GM21423 (cell line): ENCODE results near the gene TERF2IP.

Experiments
- ATAC-seq: cut with Tn5 transposase; IDR thresholded peaks from one replicate; pipeline ENCODE4 v1.9.1; 2021; ENCODE audit warnings: mild to moderate bottlenecking, moderate library complexity; ENCODE audit not compliant: unreplicated experiment

Gene TERF2IP, protein sequence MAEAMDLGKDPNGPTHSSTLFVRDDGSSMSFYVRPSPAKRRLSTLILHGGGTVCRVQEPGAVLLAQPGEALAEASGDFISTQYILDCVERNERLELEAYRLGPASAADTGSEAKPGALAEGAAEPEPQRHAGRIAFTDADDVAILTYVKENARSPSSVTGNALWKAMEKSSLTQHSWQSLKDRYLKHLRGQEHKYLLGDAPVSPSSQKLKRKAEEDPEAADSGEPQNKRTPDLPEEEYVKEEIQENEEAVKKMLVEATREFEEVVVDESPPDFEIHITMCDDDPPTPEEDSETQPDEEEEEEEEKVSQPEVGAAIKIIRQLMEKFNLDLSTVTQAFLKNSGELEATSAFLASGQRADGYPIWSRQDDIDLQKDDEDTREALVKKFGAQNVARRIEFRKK

DNA sequence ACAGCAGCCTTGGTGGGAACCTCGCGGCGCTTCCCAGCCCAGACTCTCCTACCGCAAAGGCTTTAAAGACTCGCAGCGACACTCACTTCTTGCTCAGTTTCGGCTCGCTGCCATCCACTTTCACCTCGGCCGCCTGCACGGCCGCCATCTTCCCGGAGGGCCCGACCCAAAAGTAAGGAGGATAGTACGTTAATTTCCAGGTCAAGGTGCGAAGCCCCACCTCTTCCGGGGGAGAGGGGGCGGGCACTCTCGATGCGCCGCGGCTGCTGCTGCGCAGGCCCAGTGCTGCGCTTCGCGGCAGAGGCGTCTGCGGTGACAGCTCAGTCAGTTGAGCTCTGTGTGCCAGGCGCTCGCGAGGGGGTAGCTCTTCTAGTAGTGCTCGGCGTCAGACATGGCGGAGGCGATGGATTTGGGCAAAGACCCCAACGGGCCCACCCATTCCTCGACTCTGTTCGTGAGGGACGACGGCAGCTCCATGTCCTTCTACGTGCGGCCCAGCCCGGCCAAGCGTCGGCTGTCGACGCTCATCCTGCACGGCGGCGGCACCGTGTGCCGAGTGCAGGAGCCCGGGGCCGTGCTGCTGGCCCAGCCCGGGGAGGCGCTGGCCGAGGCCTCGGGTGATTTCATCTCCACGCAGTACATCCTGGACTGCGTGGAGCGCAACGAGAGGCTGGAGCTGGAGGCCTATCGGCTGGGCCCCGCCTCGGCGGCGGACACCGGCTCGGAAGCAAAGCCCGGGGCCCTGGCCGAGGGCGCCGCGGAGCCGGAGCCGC, at the start of gene TERF2IP, which contains the start of gene KARS1:
Gene TERF2IP (plus strand): TSS at position 282 of the 773 bp plus-strand sequence. CDS start 110 bp downstream, at position 392.
Gene KARS1 (minus strand): TSS at position 174 of the 773 bp plus-strand sequence. CDS start 26 bp downstream, at position 148.
- peak; percentile 82 for ATAC-seq

DNA sequence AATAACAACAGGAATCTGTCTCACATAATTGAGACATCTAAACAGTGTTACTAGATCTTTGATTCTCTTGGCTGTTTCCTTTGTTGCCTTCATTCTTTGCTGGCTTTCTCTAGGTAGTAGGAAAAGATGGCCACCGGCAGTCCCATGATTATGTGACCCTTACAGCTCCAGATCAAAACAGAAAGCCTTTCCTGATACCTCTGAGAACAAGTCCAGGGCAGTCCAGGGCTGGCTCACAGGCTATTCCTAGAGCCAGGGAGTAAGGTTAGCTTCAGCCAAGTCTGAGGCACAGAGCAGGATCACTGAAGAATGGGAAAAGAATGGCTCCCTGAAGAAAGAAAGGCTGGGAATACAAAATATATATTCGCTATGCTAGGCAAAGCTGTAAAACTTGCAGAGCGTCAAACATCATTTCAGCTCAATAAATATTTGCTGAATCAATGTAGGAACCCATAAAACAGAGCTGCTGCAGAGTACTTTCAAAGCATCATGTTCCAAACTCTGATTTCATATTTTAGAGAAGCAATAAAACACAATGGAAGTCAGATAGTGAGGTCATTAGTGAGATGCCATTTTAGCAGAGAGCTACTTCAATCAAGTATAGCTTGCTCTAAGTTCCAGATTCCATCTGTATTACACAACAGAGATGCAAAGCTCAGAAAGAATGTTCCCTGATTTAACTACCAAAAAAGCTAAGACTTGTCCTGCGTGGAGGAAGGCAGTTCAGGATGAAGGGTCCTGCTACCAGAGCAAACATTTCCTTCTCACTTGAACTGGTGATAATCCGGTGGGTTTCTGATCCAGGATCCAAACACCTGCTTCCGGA, 47.9 kb upstream of the TERF2IP start:
- ATAC-seq: no peak

DNA sequence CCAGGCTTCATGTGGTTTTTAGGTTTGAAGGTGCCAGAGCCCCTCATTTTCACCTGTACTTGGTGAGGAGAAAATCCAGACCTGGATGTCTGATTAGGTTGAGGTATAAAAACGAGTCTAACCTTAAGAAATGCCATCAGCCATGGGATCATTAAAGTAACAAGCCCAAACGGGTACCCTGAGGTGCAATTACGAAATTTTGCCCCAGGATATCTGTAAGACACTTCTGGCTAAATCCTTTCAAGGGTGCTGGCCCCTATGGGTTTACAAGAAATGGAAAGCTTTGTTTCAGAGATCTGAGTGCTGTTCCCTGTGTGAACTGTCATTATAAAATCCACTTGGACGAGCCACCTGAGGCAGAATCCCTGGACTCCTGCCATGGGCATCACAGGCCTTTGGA, 44.3 kb upstream of the TERF2IP start:
- ATAC-seq: no peak

DNA sequence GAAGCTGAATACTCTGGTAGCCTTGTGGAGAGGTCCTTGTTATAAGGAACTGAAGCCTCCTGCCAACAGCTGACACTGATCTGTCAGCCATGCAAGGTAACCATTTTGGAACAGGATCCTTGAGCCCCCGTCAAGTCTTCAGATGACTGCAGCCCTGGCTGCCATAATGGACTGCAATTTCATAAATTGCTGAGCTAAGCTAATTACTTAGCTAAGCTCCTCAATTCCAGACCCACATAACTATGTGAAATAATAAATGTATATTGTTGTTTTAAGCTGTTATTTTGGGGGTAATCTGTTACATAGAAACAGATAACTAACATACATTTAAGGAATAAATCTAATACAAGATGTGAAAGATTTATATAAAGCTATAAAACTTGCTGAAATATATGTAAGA, 41.1 kb upstream of the TERF2IP start:
- ATAC-seq: no peak

DNA sequence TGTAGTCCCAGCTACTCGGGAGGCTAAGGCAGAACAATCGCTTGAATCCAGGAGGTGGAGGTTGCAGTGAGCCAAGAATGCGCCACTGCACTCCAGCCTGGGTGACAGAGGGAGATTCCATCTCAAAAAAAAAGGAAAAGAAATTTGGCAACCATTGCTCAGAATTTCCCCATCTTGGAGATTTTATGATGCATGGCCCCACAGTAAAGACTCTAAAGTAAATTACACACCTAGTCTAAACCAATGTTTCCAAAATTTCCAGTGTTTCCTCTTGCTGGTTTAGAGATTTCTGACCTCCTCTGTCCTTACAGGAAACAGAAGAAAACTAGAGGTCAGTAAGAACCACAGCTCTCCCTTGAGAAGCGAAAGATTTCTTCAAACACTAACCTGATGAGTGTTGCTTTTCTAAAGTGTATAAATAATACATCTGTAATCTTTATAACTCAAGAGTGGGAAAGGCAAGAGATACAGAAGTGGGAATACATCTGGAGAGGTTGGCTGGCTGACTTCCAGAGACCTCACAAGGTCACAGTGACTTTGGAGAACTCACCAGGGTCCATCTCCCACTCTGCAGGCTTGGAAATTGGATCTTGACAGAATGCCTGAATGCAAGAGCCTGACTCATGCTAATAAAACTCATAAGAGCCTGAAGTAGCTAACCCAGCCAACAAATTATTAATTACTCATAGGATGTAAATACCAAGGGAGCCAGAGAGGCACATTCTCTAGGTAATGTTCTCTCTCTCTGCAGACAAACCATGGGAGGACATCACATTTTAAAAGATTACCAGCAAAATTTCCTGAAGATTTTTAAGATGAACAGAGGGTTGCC, 33.3 kb upstream of the TERF2IP start:
- no peak for ATAC-seq

DNA sequence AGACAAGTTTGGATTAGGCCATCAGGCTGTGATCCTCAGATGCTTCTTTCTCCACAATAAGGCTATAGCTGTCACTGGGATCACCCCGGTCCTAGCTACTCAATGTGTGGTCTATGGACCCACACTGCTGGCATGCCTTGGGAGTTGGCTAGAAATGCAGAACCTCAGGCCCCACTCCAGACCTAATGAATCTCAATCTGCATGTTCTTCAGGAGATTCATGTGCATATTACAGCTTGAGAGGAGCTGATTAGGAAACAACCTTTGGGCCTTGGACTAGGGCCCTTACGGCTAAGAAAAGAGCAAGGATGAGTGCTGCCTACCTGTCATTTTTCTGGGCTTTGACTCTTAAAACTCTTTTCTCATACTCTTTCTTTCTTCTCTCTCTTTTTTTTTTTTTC, 32.0 kb upstream of the TERF2IP start:
- no peak for ATAC-seq

DNA sequence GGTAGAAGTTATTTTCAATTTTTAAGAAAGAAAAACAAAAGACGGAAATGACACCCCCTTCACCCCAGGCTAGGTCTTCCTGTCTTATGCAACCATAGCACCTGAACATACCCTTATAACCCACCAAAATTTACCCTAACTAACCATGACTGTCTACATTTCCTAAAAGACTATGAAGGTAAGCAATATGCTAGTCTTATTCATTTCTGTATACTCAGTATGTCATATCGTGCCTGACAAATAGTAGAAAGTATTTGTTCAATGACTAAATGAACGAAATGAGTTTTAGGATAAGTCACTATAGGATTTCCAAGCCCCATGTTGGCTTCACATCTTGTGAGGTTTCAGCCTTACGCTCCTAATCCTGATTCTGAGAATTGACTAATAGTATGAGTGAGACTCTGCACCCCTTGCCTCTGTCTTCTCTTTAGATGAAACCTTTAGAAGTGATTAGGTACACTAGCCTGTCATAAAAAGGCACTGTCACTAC, 31.0 kb upstream of the TERF2IP start:
- no peak for ATAC-seq

DNA sequence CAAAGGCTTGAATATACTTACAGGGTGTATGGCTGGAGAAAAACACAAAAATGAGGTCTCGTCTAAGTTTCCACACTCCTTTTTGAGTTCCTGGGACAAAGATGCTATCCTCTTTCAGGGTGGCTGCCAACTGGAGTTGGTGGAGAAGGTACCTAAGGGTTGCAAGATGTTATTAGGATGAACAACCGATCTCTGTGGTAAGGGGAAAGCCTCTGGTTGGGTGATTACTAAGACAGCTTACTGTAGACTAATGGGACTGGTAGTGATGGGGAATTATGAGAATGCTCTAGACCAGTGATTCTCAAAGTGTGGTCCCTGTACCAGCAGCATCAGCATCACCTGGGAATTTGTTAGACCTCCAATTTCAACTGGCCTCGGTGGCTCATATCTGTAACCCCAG, 30.5 kb upstream of the TERF2IP start:
- no peak for ATAC-seq

DNA sequence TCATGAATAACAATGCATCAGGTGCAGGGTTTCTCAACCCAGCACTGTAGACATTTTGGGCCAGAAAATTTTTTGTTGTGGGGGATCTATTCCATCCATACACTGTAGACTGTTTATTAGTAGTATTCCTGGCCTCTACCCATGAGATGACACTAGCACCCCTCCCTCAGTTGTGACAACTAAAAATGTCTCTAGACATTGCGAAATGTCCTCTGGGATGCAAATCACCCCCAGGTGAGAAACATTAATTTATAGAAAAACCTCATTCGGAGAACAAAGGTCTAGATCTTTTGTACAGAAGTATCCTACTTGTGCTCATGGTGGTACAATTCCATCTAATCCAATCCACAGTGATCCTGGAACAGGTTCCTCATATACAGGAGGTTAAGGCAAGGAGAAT, 28.8 kb upstream of the TERF2IP start:
- no peak for ATAC-seq

DNA sequence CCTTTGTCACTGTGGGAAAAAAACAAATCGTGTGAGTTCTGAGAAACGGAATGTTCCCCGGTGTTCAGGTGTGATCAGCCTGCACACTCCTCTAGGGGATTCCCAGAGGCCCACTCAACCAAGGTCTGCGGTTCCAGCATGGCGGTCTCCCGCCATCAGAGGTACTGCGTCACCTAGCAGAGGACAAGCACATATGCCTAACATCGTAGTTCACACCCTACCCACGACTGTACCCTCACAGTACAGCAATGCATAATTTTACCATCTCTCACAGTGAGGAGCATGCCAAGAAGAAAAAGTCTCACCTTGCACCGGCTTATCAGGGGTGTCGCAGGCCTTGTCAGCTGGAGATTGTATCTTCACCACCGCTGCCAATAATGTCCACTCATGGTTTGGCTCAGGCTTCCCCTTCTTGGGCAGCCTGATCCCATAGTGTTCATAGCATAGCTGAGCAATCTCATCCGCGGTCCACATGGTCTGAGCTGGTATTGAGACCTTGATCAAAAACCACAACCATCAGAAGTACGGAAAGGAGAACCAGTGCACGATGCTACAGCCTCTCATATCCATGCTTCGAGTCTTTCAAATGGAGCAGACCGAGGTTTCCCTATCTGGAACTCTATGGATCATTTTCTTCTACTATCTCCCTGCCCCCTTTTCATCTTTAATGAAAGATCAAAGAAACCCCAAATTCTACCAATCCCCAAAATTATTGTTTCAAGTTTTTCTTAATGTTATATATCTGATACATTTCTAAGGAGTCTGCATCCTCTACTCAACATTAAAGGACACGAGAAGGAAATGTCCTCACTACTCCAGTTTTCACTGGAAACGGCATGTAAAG, 27.0 kb upstream of the TERF2IP start:
- no peak for ATAC-seq

DNA sequence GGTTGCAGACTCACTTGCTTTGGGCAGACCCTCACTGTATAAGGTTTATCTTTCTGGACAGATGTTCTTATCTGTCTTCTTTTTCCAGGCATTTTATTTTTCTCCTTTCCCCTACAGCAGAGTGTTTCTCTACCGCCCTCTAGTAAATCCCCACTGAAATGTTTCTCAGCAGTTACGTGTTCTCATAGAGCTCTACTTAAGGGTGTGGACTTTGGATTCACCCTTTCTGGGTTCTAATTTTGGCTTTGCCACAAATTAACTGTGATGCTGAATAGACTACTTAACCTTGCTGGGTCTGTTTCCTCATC, 26.4 kb upstream of the TERF2IP start:
- no peak for ATAC-seq

DNA sequence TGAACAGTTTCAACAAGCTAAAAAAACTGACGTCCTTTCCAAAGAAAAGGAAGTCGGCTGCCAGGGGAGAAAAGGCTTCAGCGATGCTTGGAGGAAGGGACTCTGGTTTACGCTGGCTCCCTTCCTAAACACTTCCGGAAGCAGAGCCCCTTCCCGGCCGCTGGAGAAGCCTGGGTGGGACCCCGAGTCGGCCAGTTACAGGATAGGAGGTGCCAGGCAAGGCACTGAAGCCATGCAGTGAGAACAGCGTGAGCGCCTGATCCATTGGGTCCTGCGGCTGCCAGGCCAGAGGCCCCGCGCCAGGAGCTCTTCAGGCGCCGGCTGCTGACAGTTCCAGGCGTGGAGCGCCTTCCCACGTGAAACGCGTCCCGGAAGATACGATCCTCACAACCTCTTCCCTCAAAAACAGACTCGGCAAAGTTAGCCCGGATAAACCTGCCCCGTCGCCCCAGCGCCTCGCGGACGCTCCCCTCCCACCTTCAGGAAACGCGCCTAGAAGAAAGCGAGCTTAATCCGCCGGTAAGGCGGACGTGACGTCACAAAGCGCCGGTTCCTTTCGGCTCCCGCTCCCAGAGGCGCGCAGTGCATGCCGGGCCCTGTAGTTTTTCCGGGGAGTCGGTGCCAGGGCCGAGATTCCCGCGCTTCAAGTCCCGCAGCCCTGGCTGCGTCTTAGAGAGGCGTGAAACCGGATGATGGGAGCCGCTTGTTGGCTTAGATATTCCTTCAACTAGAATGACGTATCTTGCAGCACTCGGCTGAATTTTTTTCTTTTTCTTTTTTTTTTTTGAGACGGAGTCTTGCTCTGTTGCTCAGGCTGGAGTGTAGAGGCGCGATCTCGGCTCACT, 24.6 kb upstream of the TERF2IP start, which contains the start of gene ADAT1:
Gene ADAT1 (minus strand): TSS at position 521 of the 845 bp plus-strand sequence. CDS start 2,482 bp downstream, outside the sequence.
- ATAC-seq: peak; percentile 95

DNA sequence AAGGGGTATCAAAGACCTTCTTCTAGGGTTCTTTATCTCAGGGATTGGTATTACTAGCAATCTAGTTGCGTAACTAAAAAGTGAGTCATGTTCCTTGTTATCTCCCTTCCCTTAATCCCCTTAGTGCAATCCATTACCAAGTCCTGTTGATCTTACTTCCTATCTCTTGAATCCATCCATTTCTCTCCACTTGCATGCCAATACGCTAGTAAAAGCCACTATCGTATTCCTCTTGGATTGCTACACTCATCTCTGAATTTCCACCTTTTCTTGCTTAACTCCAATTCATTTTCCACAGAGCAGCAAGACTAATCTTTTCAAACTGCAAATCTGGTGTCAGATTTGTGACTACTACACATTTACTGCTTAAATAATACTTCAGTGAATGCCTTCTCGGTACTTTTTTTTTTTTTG, 22.6 kb upstream of the TERF2IP start:
- no peak for ATAC-seq

DNA sequence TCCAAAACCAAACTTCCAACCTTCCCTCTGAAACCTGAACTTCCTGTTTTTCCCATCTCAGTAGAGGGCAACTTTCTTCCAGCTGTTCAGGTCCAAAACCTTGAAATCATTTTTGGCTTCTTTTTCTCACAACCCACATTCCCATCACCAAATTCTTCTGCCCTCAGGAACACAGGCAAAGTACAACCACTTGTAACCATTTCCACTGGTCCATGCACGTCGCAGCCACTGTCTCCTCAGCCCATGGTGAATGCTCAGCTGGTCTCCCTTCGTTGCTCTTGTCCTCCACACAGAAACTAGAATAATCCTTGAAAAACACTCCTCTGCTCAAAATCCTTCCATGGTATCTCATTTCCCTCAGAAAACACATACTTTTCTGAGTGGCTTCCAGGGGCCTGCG, 20.8 kb upstream of the TERF2IP start:
- ATAC-seq: no peak

DNA sequence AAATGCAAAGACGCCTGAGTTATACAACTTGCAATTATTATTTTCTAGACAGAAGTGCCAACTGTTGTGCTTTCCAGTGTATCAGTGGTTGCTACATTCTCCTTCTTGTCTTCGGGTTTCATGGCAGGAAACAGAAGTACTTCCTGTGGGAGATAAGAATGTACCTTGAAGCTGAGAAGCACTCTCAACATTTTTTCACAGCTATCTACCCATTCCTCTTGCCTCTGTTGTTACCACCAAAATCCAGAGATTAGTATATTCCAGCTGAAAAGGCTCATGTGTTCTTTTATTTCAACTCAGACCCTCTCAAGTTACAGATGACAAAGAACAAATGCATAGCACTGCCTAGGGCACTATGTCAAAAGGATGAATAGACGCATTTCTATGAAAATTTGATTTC, 19.7 kb upstream of the TERF2IP start:
- no peak for ATAC-seq

DNA sequence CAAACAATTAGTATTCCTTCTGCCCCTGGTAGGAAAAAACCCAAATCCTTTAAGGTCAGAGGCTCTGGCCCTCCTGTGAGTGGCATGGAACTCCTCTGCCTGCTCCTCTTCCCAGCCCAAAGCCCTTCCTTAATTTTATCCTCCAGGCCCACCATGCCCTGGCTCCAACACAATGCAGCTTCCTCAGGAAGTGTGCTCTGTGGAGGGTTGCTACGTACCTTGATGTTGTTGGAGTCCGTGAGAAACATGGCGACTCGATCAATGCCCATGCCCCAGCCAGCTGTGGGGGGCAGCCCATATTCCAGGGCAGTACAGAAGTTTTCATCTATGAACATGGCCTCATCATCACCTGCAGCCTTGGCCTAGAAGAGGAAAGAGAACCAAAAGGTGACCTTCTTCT, 19.2 kb upstream of the TERF2IP start:
- ATAC-seq: no peak

DNA sequence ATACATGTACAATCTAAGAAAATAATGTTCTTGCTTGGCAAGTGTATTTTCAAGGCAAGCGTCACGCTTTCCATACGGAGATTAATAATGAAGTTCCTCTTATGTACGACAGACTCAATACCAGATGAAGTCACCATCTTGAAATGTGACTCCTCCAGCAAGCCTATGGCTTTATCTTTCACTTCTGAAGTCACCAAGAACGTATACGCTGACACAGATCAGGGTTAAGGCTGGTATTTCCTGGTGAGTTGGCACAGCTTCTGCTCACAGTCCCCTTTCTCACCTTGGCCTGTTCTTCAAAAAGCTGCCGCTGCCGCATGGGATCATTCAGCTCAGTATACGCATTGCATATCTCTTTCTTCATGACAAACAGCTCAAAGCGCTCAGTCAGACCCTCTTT, 18.4 kb upstream of the TERF2IP start:
- ATAC-seq: no peak

DNA sequence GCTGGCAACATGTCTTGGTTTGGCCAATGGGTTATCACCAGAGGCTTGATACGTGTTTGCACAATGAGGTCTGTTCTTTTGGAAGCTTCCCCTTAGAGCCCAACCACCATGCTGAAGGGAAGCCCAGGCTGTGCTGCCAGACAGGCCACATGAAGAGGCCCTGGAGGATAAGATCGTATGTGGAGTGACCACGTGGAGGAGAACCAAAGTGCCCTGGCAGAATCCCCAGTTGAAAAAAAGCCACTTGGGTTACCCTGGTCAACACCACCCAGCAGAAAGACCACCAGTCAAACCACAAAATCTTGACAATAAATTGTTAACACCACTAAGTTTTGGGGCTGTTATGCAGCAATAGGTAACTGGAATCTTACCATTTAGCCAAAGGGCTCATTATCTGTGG, 17.5 kb upstream of the TERF2IP start:
- ATAC-seq: no peak
